Measurements from ENCODE around the gene KNOP1.

The KNOP1 gene, protein sequence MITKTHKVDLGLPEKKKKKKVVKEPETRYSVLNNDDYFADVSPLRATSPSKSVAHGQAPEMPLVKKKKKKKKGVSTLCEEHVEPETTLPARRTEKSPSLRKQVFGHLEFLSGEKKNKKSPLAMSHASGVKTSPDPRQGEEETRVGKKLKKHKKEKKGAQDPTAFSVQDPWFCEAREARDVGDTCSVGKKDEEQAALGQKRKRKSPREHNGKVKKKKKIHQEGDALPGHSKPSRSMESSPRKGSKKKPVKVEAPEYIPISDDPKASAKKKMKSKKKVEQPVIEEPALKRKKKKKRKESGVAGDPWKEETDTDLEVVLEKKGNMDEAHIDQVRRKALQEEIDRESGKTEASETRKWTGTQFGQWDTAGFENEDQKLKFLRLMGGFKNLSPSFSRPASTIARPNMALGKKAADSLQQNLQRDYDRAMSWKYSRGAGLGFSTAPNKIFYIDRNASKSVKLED

DNA sequence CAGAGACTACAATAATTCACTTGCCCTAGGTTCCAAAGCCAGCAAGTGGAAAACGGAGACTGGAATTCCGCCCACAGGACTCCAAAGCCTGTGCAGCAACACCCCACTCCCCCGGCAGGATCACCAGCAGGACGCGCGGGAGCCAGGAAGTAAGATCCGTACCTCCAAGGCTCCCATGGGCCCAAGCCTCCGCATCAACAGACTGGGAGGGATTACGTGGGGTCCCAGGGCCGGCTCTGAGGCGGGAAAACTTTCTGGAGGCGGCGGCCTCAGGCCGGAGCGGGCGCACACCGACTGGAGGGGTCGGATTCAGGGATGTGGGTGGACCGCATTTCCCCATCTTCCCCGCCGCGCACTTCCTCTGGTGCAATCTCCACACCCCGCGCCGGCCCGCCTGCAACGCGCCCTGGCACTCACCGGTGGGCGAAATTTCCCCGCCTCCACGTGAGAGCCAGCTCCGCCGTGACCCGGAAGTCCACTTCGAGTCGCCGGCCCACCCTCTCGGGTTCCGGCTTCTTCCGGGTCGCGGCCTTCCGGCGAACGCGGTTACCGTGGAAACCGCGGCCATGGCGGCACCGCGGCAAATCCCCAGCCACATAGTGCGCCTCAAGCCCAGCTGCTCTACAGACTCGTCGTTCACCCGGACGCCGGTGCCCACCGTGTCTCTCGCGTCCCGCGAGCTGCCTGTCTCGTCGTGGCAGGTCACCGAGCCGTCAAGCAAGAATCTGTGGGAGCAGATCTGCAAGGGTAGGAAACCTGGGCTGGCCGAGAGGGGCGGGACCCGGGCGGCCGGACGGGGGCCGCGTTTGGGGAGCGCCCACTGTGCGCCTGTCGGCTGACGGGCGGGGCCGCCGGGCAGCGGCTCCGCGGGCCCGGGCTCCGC lies at the start of gene KNOP1, which contains the start of gene IQCK:
Gene KNOP1, minus strand, starts transcription at position 487 of the 883 bp plus-strand sequence. CDS start 3,192 bp downstream, outside the sequence.
Gene IQCK, plus strand, starts transcription at position 531 of the 883 bp plus-strand sequence. Its CDS starts 36 bp downstream, at position 567.
- DNase-seq: peak; percentile 82

DNA sequence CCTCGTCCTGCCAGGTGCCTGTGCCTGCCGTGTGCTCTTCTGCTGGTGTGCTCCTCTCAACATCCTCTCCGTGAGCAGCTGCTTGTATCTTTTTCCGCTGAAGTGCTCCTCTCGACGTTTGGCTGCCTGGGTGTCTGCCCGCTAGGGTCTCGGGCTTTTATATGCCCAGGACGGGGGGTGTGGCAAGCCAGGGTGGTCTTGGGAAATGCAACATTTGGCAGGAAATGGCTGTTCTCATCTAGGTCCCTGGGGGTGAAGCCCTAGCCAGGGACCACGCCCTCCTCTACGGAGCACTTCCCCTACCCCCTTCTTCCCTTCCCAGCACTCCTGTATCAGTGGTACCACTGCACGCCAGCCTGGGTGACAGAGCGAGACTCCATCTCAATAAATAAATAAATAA lies 49.5 kb upstream of the KNOP1 start:
- DNase-seq: no peak

DNA sequence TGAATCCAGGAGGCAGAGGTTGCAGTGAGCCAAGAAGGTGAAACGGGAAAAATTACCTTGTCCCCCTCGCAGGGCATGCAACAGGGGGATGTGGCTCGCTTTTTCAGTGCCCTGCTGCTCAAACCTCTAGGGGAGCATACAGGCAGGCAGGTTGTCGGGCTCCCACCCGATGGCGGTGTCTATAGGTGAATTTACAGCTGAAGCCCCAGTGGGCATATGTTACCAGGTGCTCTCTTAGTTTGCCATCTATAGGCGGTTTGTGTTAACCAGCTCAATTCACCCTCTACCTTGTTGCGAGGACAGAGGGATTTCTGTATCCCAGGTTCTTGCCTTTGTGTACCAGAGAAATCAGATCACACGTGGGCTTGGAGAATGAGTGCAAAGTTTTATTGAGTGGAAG lies 49.0 kb upstream of the KNOP1 start:
- DNase-seq: no peak

GRCh38 chr16:19766554-19766884 lies 48.5 kb upstream of the KNOP1 start:
- DNase-seq: no peak

- DNase-seq: no peak
Measured at GRCh38 chr16:19765860-19766553, 48.0 kb upstream of the KNOP1 start.

GRCh38 chr16:19760356-19761060 lies 42.5 kb upstream of the KNOP1 start:
- no peak for DNase-seq

DNA sequence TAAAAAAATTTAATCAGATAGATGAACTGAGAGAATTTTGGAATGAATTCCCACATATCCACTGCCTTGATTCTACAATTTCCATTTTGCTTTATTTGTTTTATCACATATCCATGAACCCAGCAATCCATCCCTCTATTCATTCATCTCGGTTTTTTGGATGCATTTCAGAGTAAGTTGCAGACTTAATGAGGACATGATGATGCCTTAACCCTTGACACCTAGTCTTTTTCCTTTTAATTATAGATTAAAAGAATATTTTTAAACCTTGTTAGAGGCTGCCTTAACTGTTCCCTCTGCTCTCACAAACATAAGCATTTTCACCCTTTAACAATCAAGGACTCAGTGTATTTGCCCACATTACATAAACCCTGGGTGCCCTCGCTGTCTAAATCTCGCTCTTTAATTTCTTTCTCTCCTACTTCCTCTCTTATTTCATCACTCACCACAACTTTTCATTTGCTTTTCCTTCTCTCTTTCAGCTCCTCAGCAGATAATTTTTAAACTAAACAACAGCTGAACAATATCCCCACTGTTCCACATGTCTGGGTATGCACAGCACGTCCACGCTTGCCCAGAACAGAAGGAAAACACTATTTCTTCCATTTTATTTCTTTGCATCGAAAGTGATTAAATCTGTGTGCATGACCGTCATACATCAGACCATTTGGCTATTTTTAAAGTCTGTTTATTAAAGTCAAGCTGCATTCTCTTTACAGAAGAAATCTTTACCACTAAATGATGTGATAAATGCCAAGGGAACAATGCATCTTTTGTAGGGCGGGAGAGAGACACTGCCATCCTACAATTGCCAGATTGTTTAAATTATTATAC lies 40.0 kb upstream of the KNOP1 start:
- DNase-seq: no peak

GRCh38 chr16:19757026-19757425 lies 39.0 kb upstream of the KNOP1 start:
- no peak for DNase-seq

DNA sequence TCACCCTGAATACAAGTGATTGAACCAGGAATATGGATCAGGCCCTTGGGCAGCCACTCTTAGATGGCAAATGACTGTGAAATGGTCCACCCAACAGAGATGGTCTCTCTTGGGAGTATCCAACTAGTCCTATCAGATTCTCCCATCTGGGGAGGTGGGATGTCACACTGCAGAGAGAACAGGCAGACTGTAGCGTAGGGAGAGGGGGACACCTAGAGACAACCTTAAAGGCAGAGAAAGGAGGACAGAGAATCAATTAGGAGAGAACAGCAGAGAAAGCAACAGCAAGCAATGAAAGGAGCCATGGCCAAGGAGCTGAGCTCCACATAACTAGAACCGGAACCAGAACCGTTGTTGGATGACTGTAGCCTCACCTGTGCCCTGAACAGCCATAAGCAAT lies 37.2 kb upstream of the KNOP1 start:
- no peak for DNase-seq

DNA sequence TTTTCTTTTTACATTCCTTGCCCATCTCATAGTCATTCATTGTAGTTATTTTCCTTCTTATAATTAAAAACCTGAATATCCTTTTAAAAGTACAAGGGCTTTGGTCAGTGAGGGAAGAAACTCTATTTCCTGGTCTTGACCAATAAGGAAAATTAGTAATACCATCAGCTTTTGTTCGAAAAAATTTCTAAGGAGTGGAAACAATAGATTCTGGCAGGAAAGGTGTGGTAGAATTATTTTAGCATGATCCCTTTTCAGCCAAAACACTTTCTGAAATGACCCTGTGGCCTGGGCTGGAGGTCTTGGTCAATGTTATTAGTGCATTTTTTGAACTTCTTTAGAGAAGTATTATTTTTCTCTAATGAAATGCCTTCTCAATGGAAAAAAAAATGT lies 36.6 kb upstream of the KNOP1 start:
- DNase-seq: no peak

DNA sequence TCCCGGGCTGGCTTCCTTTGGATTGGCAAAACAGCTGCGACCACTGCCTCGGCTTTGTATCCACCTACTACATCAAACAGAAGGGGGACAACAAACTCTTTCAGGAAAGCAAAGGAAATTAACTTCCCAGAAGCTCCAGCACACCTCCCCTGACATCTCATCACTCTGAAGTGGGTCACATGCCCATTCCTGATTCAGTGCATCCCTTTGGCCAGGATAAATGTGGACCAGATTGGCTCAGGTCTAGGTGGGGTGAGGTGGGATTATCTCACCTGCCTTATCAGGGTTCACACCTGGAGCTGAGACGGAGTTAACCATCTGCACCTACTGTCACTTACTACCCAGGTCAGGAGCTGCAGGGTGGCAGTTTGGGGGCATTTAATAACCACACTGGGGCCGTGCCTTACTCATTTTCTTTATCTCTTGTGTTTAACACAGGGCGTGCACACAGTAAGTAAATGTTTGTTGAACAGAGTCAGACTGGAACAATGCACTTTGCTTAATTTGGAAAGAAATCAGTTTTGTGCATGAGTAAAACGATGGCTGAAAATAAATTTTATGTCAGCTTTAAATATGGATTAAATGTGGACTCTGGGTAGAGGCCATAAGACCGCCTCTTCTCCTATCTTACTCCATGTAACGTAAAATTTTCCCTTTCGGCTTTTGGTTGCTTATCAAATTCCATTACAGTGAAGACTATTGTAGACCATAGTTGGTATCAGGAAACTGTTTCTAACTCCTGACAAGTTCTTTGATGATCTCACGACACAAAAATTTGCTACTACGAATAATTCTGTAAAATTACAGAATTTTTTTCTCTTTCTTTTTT lies 36.0 kb upstream of the KNOP1 start:
- DNase-seq: no peak

DNA sequence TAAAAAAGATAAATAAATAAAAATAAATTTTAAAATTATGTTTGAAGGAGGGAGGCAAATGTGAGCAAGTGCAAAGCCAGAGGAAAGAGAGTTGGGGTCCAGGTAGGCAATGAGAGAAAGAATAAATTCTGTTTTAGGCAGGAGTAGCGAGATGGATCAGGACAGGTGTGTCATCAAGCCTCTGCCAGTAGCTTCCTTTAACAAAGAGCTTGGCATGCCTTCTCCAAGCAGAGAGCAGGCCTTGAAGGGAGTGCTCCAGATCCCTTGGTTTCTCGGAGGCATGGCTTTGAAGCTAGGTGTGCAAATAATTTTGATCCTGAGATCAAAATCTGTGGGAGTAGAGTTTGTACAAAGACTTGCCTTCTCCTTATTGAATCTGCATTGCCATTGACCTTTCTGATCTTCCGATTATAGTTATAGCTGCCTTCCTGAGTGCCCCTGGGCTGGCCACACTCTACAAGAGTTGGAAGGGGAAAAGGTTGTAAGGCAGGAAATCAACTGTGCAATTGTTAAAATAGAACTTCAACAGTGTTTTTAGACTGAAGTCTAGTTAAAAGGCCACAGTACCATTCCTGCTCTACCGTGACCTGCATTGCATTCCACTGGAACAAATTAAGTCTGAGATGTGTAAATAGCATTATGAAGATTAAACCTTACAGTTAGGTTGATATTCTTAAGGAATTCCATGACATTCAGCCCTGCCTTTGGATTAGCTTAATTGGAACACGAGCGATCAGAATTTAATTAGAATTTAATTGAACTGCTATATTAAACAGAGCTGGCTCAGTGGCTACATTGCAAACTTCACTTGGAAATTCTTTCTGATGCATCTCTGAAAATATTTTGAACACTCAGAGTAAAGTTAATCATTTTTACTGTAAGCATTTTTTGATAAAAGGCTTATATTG lies 33.7 kb upstream of the KNOP1 start:
- no peak for DNase-seq

DNA sequence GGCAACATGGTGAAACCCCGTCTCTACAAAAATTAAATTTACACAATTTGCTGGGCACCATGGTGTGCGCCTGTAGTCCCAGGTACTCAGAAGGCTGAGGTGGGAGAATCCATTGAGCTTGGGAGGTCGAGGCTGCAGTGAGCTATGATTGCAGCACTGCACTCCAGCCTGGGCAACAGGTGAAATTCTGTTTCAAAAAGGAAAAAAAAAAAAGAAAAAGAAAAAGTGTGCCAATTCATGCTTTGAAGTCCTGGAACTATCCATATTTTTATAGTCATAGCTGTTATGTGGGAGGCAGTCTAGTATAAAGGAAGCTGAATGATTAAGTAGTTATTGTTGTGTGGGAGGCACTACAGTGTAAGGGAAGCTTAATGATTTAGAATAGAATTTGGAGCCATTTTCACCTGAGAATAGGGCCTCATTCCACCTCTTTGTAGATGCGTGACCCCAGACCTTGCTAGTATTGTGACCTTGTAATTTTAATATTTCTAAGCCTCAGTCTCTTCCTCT lies 31.6 kb upstream of the KNOP1 start:
- no peak for DNase-seq

GRCh38 chr16:19748389-19749168 lies 30.6 kb upstream of the KNOP1 start:
- DNase-seq: no peak

DNA sequence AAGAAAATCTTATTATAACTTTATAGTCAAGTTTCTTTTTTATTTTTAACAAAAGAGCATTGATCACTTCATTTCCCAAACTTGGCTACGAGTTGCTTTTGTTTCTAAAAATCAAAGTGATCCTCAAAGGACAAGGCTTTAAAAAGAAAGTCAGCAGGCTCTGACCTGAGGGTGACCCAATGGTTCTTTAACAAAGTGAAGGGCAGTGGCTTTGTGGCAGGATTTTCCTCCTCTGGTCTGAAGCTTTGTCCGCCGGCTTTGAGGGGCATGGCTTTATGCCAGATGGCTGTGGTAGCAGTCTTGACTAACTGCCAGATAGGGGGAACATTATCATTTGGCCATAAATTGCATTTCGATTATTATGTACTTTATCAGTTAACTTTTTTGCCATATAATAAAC lies 28.5 kb upstream of the KNOP1 start:
- DNase-seq: no peak

- no peak for DNase-seq
Measured at GRCh38 chr16:19745286-19746010, 27.4 kb upstream of the KNOP1 start.

DNA sequence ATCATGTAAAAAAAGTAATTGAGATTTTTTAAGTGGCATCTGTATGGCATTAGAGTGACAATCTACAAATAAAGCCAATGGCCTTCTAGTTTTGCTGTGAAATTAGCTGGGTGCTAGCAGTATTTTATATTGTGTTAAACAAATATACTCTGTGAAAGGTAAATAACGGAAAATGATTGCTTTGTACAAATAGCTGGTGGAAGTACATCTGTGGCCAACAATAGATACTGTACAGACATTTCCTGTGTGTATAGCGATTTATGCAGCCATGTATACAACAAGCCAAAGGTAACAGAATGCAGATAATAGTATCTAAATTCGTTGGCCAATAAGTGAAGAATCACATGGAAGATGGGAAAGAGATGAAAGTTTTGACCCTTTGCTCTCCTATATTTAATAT lies 26.6 kb upstream of the KNOP1 start:
- DNase-seq: no peak

DNA sequence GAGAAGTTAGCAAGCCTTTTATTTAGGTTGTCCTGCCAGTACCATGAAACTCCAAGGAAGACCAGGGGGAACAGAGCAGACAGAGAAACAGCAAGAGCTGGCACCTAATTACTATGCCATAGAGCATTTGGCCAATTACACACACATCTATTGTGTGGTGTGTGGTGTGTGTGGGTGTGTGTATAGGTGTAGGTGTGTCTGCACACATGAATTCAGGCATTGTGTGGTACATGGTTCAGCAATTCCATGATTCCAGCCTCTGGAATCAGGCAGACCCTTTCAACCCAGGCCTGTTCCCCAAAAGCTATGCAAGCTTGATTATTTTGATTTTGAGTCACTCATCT lies 25.8 kb upstream of the KNOP1 start:
- no peak for DNase-seq
